LHCN-M2 (cell line): ENCODE results near the gene IPCEF1. TPM values are rescaled to one million over a fixed set of nuclear protein-coding genes. Genes with fewer than 3 reads are reported as not detected.

ENCODE experiments used
- DNase-seq: peaks from one replicate; pipeline ENCODE4 v3.0.0-alpha.2; 2012; ENCODE audit warnings: low read depth
- total RNA-seq: library from RNA; depleted of rRNA; stranded (reverse); fragments of >200 nt; gene quantifications from 2 replicates; pipeline ENCODE4 v1.2.3, GENCODE V29; 2014; rRNA removed

Gene IPCEF1
- total RNA-seq, 1 experiment from 2014 or later = not detected

- no peak for DNase-seq
These were observed 244.3 kb downstream of the IPCEF1 start for GRCh38 chr6:154112181-154112809.

- no peak for DNase-seq
These were observed 245.6 kb downstream of the IPCEF1 start for GRCh38 chr6:154111025-154111424.

- DNase-seq = no peak
These were observed 250.4 kb downstream of the IPCEF1 start for GRCh38 chr6:154106251-154106650.

Other genes with a start within 250 kb of the IPCEF1 start
- gene CNKSR3, start 153.9 kb upstream of the IPCEF1 start, total RNA-seq = 4.4 and 5.6 TPM in 2 replicates